Suppressor macrophage treated with lipopolysaccharide for 4 hours (primary cell): ENCODE data around the gene VPS50.
"Not testable (repeated sequence)": the region's sequence is repeated elsewhere in the genome, so short reads cannot be mapped to it uniquely, and the experiment has no call there.

Experiments
- DNase-seq: peaks from one replicate; pipeline ENCODE4 v3.0.0-alpha.2; 2020

The VPS50 gene

DNA sequence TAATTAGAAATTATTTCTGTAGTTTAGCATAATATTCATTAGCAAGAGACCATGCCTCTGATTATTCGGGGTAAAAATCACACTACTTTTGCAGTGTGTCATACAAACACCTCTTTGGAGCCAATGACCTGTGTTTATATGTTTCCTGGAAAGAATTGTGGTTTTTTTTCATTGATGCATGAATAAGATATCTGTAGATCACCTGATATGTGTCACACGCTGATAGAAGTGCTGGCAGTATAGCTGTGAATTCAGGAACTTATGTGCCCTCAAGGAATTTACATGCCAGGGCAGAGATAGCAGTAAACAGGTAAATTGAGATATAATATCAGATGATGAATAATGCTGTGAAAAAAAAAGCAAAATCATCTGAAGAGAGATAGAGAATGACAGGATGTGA is 118.2 kb downstream of the VPS50 start:
- DNase-seq = no peak

DNA sequence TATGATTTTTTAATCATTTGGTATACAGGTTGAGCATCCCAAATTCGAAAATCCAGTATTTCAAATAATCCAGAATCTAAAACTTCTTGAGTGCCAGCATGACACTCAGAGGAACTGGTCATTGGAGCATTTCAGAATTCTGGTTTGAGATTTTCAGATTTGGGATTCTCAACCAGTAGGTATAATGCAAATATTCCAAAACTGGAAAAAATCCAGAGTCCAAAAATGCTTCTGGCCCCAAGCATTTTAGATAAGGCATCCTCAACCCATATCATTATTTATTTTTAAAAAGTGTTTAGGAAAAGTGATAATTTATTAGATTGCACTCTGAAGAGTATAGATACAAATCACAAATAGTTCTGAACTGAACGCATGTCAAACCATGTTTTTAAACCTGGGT is 120.7 kb downstream of the VPS50 start:
- no peak for DNase-seq

DNA sequence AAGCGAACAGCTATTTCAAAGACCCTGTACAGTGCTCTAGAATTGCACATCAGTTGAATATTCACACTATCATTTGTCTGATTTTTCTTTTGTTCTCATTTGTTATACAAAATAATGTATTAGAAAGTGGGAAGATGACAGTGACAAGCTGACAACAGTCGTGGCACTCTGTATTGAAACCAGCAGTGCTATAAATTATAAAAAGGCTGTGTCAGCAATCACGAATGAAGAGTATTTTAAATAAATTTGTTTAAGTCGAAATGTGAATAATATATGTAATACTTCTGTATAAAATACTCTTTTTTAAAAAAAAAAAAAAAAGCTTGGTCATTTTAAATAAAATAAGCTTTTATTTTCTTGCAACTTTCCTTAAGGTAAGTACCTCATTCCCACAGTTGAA is 122.6 kb downstream of the VPS50 start:
- DNase-seq = no peak

DNA sequence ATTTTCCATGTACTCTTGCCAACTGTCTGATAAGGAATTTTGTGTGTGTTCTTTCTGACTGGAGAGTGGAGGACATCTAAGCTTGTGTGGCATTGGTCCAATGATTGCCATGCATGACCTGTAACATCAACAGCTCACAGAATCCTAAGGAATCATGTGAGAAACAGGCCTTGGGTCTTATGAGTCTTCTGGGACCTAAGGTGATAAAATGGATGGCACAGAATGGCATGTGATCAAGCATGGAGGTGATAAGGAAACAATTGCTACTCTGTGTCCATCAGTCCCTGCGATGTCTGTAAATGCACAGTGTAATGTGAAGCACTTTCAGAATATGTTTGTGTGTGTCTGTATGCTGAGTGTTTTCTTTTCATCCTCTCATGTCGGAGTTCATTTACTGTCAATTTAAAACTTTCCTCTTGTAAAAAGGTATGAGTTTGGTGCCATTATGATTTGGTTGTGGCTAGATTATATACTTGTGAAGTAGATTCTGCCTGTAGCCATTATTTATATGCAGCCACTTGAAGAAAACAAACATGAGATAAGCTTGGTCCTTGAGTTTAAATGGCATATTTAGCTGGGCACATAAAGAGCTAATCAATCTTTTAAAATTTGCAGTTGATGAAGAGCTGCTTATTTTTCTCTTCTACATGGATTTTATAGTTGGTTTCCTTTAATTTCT is 127.5 kb downstream of the VPS50 start:
- DNase-seq = no peak

DNA sequence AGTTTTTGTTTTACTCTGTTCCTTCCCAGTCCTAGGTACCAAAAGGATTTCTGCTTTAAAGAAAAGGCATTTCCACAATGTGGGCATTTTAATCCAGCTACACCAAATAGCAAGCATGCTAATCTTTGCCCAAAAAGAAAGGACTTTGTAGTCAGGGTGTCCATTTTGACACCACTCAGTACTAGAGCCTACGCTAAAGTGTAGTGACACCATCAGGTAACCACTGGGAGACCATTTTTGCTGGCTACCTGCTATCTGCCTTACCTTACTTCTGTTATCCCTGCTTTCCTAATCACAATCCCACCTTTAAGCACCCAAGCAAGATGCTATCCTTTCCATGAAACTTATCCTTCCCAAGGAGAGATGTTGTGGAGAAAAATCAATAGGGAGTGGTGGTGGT is 129.7 kb downstream of the VPS50 start:
- no peak for DNase-seq

DNA sequence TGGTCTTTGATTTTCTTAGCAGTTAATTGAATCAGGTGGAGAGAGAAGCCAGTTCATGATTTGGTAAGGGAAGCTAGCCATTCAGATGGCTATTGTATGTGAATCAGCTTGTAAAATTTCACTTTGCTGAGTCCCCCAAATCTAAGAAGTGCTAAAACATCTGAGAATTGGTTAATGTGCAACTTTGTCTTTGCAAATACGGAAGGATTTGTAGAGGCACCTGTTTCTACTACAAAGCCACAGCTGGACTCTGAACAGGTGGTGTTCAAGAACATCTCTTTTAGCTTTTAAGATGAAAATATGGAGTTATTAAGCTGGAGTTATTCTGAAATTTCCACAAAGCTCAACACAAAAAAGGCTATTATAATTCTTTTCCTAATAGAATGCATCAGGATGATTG is 132.6 kb downstream of the VPS50 start:
- DNase-seq = no peak

DNA sequence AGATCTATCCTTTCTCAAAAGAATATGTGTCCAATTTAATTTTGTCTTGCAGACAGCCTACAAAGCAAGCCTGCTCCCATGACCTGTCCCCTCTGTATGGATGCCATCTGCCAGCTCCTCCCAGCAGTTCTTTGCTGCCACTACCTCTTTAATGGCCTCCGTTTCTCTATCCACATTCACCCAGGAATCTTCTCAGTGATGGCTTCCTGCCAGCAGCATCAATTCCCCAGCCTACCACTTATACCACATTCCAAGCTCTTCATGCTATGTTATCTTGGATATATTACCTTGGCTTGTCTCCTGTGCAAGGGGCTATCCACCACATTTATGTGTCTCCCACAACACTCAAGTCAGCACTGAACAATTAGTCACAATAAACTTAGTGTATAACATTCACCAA is 133.2 kb downstream of the VPS50 start:
- DNase-seq = no peak

DNA sequence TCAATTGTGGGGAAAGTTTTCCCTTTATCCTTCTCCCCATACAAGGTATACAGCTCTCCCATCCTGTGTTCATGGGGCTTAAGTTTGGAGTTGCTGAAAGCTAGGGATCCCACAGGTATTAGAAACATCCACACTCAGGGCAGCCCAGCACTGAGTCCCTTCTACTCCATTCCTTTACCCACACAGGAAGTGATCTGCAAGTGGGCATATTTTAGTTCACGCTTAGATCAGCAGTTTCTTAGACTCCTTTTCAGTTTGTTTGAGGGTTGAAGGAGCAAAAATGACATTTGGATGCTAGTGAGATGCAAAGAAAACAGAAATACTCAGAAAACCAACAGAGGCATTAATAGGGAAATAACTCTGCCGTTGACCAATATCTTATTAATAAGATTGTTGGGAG is 134.7 kb downstream of the VPS50 start:
- no peak for DNase-seq

DNA sequence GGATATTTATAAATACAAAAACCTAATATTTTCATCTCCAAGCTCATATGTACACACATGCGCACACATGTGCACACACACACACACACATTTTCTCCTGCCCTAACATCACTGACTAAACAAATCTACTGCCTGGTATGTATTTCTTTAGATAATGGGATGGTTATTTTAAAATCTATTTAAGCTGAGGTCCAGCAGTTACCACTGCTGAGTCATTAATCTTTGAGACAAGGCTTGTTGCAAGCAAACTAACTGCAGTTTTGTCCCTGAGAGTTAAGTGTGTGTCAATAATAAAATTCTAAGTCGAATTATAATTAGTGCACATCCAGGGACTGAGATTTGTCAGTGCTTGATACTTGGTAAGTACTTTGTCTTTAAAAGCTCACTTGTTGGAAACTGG is 135.1 kb downstream of the VPS50 start:
- DNase-seq = no peak

DNA sequence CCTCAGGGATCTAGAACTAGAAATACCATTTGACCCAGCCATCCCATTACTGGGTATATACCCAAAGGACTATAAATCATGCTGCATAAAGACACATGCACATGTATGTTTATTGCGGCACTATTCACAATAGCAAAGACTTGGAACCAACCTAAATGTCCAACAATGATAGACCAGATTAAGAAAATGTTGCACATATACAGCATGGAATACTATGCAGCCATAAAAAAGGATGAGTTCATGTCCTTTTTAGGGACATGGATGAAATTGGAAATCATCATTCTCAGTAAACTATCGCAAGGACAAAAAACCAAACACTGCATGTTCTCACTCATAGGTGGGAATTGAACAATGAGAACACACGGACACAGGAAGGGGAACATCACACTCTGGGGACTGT is 138.8 kb downstream of the VPS50 start:
- not testable (repeated sequence) for DNase-seq

DNA sequence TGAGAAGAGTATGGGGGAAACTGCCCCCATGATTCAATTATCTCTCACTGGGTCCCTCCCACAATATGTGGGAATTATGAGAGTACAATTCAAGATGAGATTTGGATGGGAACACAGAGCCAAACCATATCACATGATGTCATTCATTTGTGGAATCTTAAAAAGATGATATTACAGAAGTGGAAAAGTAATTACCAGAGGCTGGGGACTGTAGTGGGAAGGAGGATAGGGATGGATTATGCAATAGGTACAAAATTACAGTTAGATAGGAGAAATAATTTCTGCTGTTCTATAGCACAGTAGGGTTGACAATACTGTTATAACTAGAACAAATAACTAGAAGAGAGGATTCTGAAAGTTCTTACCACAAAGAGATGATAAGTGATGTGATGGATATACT is 141.4 kb downstream of the VPS50 start:
- DNase-seq = no peak

DNA sequence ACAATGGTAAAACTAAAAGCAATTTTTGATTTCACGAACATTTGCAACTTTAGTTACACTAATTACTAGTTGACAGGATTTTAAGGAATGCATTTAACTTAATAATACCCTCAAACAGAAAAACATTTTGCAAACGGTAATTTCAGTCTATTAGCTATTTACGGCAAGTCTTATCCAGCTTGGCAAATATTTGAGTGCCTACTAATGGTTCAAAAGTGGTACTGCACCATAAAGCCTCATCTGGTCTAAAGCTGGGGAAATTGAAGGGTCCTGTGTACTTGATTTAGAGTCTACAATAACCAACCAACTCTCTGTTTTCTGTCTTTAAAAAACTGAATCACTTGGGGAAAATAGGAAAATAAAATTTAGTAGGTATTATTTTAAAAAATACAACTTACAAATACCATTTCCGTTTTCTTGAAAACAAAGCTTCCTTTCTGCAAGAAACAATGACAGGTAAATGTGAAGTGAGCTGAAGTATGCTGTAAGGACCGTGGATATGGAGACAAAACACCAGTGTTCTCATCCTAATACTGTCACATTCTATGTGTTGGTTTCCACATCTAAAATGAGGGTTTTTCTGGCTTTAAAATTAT is 142.3 kb downstream of the VPS50 start:
- peak; percentile 25 for DNase-seq

DNA sequence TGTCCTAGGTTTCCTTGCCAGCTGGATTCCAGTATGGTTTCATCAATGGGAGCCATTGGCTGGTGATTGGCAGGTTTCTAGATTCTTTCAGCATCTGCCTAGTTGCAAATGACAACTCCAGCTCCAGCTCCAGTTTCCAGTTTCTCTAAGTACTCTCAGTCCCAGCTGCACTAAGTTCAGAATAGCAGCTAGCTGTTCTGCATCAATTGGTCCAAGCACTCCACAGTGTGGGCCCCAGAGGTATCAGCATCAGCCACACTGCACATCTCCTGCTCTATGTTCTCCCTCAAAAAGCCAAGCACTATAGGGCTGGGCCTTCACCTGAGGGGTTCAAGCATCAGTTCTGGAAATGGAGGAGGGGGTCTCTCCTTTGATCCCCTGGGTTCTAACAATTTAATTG is 143.4 kb downstream of the VPS50 start:
- no peak for DNase-seq

DNA sequence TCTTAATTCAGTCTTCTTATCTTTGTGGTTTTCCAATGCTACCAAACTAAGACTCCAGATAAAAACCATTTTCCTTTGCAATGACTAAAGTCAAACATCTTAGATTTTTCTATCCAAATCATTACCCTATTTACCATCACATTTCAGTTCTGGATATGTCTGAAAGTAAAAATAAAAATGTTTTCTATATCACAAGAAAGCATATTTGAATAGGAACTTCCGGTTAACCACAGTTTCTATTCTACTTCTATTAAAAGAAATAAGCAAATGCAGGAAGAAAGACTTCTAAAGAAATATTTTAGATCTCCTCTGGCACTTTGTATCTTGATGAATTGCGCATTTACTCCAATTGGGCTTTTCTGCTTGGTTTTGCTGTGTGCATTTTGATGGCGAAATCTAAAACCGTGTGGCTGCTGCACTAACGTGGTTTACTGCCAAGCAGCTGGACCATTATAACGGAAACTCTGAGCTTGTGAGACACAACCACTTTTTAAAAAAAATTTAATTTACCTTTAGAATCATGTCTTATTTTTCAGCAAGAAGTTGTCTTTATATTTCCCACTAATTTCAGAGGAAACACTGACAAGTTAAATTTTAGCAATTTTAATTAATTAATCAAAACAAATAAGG is 146.1 kb downstream of the VPS50 start:
- DNase-seq = no peak

DNA sequence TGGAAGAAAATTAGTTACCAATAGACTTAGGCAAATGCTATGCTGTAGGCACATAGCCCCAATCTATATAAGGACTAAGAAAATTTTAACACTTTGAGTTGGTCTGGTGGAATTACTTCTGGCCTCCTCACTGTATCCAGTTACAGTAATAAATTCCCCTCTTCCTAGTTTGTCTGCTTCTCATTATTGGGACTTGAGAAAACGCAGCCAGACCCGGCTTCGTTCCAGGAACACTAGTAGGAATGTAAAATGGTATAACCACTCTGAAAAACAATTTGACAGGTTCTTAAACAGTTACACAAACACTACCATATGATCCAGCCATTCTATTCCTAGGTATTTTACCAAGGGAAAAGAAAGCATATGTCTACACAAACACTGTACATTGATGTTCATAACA is 150.2 kb downstream of the VPS50 start:
- DNase-seq = no peak

DNA sequence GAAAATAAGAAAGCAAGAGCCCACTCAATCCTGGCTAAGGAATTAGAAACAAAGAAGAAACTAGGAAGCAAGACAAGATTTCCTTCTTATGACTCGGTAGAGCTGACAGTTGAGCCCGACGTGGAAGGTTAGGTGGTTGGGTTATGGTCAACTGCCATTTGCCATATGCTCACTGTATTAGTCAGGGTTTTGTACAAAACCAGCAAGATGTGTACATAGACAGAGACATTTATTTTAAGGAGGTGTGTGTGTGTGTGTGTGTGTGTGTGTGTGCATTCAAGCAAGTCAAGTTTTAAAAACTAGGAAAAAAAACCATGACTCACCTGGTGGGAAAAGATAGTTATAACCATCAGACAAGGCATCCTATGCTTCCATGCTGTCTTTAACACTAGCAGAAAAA is 158.5 kb downstream of the VPS50 start:
- no peak for DNase-seq

DNA sequence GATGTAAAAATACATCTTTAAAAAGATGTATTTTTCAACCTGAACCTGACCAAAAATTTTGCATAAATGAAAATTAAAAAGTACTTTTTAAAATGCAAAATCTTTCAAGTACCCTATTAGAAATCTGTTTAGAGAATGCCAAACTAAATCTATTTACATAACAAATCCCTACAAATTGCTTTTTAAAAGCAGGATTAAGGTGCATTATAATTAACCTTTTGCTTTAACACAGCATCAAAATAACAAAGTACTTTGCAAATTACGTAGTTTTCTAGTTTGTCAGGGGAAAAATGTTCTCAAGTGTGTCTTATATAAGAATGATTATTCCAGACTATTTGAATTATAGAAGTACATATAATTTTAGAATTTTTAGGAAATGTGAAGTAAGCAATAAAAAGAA is 160.8 kb downstream of the VPS50 start:
- no peak for DNase-seq

DNA sequence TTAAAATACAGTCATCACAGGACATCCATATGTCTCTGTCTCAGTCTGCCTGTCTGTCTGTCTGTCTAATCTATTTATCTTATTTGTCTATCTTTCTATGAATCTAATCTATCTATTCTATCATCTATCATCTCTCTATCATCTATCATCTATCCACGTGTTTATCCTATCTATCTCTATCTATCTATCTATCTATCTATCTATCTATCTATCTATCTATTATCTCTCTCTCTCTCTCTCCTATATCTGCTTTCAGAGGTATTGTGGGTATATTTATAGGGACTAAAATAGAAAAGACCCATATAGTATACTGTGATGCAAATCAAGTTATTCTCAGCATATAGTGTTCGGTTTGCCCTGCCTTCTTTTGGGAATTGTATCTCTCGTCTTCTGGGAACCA is 167.5 kb downstream of the VPS50 start:
- no peak for DNase-seq

DNA sequence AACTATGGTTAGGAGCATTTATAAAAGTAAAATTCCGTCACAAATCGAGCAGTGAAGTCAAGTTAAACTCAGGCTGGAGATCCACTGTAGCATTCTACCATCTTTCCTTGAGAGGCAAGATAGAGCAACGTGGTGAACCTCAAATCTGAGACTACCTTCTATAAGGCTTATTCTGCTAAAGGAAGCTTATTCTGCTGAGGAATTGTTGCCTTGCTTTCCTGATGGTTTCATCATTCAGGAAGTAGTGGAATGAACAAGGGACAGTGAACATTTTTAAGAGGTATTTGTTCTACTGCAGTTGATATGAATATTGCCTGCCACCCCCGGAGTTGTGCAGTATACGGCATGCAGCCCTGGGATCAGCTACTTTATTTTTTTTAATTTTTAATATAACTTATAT is 170.8 kb downstream of the VPS50 start:
- no peak for DNase-seq

DNA sequence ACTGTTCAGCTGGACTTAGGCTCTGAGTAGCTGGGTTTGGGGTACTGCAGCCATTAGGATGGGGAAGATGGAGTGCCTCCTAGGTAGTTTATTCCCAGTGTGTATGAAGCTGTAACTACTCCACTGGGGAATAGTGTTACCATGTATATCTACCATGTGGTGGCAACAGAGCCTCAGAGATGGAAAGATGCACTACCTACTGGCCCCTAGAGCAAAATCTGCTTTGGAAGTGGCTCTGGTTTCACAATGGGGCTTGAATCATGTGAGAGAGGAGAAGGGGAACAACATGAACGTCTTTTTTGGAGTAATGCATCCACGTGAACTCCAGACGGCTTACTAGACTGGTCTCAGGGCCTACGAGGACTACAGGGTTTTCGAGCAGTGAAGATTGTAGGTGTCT is 175.1 kb downstream of the VPS50 start:
- DNase-seq = no peak

DNA sequence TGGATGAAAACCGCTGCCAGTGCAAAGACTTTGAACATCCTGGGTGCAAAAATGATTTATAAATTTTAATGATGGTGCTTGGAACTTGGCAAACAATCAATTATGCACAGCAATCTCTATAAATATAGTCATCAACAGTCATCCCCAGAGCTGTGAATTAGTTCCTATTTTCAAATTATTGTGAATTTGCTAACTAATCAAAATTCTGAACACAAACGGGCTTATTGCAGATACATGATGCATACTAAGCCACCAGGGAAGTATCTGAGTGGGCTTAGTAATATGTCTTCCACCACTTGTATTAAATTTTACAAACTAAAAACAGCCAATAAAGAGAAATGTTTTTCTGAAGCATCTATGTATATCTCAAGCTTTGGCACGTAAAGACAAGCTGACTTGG is 177.2 kb downstream of the VPS50 start:
- DNase-seq = no peak
